Occipital lobe (tissue), 2 donors: Measurements from ENCODE around the gene SCAMP3. TPM values are rescaled to one million over a fixed set of nuclear protein-coding genes. Genes with fewer than 3 reads are reported as not detected.
"Not testable (repeated sequence)": the region's sequence is repeated elsewhere in the genome, so short reads cannot be mapped to it uniquely, and the experiment has no call there.

Source experiments
- DNase-seq: peaks from one replicate; lab custom pipeline; 2025; lab: John Stamatoyannopoulos, UW
- total RNA-seq: library from RNA; depleted of rRNA; stranded (reverse); fragments of >200 nt; gene quantifications from one replicate; pipeline ENCODE4 v1.2.3, GENCODE V29; 2014

The SCAMP3 gene
- total RNA-seq, 1 donor from 2014 or later = 19.5 TPM

DNA sequence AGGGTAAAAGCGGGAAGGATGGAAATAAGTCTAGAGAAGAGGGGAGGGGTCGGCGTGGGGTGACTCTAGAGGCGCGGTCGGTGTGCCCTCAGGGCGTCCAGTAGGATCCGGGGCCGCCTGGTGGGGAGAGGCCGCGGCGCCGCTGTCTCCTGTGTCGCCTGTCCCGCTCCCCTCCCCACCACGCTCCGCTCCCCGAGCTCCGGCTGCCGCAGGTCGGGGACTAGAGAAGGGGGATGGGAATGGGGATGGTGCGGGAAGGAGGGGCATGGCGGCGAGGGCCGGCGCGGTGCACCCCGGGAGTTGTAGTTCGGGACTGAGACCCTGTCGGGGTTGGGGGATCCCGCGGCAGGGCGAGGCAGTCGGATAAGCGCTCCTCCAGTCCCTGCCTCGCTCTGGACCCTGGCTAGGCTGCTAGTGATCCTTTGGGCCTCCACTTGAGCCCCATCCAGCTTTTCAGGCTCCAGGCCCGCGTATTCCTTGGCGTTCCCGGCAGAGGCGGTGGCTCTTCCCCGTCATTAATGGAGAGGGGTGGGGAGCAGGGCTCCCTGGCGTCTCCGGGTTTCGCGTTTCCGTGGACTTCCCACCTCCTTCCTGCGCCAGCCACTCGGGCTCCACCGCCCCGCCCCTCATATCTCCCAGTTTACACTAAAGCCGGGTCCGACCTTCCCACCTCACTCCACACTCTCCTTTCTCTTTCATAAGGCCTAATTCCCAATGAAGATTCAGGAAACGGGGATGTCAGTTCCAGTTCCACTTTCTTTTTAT is 6.7 kb downstream of the SCAMP3 start, which contains the start of gene ENTREP3:
Gene ENTREP3 (minus strand): TSS at position 241 of the 765 bp plus-strand sequence. CDS start 606 bp downstream, outside the sequence.
- DNase-seq = peak; percentile 82

DNA sequence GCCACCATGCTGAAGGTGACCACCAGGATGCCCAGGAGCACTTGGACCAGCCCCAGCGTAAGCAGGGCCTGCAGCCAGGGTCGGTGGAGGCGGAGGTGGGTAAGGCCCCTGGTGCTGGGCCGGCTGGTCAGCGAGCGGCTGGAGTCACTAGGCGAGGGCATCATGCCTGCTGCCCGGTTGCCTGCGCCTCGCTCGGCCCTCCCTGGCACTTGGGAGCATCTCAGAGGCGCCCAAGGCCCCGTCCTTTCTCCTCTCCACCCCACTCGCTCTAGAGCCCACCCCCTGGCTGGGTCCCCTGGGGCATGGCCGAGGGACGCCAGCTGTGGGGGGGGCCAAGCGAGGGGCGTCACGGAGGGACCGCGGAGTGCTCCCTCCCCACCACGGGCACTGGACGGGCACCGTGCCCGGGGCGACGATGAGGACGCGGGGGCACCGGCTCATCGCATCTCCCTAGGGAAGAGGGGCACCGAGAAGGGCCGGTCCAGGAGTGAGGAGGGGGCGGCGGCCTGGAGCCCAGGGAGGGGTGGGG is 7.4 kb downstream of the SCAMP3 start:
- no peak for DNase-seq

DNA sequence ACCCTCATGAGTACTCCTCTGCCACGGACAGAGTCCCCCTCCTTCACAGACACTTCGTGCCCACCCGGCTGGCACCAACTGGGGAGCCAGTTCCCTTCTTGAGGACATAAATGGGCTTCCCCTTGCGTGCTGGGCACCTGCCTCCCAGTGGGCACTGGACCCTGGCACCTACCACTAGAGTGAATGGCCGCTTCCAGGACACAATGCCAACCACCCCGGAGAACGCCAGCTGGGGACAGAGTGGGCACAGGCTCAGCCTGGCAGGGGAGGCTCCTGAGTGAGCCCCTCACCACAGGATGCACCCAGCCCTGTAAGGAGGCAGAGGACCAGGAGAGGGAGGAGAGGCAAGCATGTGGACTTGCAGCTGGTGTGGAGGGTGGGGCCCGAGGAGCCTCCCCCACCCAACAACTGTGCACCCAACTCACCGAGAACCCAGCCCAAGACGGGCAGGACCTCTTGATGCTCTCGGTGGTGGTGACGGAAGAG is 7.9 kb downstream of the SCAMP3 start:
- DNase-seq = no peak

DNA sequence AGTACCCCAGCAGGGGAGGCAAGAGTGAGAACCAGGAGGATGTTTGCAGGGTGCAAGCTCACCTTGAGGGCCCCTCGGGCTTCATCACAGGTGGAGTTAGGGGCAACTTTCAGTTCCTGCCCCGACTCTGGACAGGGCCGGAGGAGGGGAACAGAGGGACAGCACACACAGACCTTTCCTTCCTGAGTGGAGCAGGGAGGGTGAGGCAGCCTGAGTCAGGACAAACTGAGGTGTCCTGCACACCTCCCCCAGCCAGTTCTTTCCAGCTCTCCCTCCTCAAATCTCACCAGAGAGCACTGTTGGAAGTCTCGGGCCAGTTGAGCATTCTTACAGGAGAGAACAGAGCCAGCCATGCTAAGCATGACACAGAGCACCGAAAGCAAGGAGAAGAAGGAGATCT is 8.4 kb downstream of the SCAMP3 start:
- DNase-seq = no peak

DNA sequence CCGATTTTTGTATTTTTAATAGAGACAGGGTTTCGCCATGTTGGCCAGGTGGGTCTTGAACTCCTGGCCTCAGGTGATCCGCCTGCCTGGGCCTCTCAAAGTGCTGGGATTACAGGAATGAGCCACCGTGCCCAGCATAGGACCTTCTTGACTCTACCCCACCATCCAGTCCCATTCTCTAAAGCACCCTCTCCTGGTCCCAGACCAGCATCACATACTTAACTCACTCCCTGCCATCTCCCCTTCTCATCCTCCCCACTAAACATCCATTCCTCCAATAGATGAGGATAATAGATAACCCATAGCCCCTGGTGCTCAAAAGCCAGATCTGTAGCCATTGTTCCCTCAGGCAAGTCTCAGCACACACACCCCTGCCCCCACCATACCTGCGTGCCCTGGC is 9.0 kb downstream of the SCAMP3 start:
- no peak for DNase-seq

DNA sequence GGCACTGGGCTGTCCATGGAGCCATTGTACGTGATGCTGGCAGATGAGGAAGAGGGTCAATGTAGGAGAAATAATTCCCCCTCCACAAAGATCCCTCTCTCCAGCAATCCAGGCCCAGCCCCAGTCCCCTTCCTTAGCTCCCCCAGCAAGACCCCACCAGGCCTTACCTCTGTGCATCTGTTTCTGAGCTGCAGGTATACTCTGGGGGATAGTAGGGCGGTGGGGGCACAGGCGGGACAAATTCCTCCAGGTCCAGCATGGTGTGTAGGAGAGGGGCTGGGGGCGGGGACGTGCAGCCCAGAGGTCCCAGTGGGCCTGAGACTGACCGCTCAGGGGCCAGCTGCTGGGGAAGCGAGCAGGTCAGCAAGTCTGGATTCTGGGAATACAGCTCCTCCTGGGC is 10.6 kb downstream of the SCAMP3 start:
- no peak for DNase-seq

DNA sequence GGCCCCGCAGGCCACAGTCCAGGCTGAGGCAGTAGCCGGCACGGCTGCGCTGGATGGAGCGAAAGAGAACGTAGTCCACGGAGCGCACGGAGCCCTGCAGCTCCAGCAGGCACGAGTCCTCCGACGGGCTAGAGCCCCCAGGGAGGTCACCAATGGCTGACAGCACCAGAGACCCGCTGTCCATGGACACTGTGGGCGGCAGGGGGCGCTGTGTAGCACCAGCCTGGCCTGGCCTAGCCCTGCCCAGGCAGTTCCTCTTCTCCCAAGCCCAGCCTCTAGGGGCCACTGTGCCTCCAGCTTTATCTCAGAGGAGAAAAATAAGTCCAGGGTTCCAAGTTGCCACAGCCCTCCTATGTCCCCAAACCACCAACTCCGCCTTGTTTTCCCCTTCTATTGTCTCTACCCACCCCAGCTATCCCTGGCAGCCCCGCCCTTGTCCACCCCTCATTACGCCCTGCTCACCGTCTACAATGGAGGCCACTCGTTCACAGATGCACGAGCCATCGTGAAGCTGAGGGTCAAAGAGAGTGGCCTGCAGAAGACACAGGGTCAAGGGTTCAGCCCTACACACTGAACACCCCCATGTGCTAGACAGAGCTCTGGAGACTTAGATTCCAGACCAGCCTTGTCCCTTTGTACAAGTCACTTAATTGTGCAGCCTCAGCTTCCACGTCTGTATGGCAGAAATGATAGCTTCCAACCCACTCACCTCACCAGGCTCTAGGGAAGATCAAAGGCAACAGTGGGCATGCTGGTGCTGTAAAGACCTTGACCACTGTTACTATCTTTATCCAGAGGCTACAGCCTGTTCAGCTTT is 11.3 kb downstream of the SCAMP3 start:
- peak; percentile 86 for DNase-seq

DNA sequence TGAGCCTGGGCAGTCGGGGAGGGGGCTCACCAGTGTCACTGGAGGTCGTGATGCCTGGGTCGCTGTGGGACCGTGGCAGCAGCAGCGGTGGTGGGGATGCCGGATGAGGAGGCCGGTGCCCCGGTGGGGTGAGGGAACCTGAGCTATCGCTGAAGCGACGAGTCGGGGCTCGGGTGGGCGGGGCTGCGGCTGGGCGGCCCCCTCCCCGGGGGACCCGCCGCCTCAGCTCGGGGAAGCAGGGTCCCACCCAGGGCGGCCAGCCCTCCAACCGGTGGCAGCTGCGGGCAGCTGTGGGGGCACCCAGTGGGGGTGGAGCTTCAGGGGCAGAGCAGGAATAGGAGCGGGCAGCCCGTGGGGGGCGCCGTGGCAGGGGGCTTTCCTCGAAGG is 11.9 kb downstream of the SCAMP3 start:
- no peak for DNase-seq

DNA sequence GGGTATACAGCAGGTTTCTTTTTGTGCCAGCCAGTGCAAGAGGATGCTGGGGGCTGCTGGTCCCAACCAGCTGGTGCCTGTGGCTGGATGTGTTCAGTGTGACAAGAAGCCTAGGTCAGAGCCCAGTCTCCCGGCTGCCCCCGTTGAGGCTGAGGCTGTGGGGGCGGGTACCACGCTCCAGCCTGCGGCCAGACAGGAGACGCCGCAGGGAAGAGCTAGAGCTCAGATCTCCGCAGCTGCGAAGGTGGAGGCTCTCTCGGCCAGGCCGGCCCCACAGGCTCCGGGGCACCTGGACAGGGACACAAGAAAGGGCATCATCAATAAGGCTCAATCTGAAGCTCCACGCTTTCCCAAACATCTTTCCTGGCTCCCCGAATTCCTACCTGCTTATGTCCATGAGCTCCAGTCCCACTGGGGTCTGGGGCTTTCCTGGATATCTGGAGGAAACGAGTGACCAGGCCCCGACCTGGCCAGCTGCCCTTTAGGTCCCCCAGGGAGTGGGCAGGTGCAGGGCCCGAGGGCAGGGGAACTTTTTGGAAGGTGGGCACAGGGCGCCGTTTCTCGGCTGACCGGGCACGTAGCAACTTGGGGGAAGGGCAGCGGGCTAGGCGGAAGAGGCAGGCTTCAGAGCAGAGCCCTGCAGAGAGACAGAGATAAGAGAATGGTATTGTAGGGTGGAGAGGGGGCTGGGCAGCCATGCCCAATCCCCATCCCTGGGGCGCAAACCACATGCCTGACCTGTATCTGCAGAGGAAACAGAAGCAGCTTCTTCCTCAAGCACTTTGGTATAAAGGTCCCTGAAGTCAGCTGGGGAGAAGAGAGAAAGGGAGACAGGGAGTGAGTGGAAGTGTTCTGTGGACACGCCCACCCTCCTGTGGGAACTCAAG is 14.2 kb downstream of the SCAMP3 start:
- DNase-seq = no peak

DNA sequence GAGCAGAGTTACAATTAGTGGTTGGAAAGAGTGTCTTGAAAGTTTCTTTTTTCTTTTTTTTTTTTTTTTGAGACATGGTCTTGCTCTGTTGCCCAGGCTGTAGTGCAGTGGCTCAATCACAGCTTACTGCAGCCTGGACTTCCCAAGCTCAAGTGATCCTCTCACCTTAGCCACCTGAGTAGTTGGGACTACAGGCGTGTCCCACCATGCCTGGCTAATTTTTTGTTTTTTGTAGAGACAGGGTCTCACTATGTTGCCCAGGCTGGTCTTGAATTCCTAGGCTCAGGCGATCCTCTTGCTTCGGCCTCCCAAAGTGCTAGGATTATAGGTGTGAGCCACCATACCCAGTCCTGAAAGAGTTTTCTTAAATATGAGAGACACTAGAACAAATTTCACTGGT is 15.4 kb downstream of the SCAMP3 start:
- DNase-seq = not testable (repeated sequence)

DNA sequence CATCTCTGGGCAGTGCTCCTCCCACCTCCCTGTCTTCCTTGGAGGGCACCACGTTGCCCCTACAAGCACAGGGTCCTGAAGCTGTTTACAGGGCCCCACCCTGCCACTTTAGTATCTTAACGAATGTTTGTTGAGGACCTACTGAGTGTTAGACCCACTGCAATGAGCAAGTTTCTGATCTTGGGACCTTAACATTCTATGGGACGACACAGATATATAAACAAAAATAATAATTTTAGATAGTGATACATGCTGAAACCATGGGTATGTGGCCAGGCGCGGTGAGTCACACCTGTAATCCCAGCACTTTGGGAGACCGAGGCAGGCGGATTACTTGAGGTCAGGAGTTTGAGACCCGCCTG is 17.0 kb downstream of the SCAMP3 start:
- no peak for DNase-seq

DNA sequence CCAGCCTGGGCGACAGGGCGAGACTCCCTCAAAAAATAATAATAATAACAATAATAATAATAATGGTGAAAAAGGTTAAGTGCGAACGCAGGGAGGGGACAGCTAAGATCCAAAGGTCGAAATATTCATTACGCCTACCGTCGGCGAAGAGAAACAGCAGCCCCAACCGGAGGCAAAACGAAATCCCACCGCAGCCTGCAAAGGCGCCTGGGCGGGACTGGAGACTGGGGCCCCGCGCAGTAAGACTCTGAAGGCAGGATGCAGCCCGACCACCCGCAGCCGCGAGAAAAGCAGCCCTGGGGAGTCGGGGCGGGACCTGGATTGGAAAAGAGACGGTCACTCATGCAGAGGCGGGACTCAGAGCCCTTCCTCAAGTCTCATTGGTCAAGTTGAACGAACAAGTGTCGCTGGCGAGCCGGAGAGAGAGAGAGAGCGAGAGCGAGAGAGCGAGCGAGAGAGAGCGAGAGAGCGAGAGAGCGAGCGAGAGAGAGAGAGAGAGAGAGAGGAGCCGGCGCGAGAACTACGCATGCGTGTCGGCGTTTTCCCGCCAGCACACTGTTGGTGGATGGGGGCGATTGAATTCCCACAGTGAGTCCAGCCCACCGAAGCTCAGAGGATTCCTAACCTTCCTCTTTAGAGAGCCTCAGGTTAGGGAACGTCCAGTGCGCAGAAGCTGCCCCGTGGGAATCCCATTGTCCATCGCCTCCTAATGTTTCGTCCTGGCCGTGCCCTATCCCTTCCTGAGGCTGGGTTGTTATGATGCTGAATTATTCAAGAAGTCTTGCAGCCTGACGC is 17.6 kb downstream of the SCAMP3 start:
- peak; percentile 98 for DNase-seq

DNA sequence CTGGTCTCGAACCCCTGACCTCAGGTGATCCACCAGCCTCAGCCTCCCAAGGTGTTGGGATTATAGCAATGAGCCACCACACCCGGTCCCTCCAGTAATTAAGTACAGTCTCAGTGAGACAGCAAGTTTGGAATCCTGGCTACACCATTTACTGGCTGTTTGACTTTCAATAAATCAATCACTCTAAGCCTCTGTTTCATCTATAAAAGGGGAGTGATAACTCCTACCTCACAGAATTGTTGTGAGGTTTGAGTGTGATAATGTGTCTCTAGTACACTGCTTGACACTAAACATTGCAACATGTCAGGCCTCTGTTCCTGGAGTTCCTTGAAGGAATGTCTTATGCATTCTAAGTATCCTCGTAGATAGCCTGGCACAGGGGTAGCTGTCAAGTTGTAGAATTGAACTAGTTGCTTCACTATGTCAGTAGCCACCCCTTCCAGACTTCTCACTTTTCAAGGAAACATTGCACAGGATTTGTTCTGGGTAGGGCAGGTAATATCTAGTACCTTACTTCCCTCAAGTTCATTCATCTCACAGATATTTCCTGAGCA is 19.3 kb downstream of the SCAMP3 start:
- DNase-seq = no peak

DNA sequence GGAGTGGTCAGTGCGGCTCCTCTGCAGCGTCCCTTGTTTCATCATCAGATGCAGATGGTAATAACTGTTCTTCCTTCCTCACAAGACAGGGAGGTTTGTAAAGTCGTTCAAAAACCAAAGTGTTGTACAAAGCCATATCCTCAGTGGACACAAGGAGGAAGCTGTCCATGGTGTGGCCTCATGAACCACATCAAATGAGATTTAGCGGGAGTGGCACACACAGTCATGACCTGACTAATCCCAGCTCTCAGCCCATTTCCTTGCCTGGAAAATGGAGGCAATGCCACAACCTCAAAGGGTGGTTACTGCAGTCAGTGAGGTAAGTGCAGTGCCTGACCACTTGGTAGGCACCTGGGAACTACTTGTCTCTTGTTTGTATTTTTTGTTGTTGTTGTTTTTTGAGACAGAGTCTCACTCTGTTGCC is 20.3 kb downstream of the SCAMP3 start:
- DNase-seq = no peak

DNA sequence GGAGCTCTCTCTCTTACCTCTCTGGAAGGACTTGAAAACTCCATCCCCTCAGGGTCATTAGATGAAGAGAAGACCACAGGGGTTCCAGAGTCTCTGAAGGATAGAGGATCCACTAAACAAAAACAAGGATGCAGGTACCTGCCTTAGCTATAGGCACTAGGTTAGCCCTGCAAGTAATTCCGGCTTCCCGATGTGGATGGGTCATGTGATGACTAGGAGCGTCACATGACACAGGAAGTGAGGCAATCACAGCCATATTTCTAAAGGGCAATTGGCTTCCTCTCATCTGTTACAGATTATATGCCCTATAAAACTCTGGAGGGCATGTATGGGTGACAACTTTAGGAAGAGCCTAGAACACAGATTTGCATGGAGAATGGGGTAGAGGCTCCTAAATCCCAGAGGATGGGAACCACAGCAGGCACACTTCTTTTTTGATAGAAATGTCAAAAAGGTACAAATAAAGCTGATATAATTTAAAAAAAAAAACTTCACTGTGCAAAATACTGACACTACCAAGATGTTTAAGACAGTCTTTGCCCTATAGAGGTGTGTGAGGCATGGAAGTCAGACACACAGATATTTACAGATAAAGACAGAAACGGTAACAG is 21.0 kb downstream of the SCAMP3 start:
- peak; percentile 68 for DNase-seq

DNA sequence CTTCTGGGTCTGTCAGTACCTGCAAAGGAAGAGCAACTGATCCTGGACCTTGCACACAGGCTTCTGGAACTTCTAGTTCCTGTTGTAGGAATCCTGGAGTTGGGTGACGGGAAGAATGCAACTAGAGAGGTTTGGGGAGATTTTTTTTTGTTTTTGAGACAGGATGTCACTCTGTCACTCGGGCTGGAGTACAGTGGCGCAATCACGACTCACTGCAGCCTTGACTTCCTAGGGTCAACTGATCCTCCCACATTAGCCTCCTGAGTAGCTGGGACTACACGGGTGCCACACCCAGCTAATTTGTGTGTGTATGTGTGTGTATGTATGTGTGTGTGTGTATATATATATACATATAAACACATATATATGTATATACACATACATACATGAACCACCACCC is 25.7 kb downstream of the SCAMP3 start:
- no peak for DNase-seq

DNA sequence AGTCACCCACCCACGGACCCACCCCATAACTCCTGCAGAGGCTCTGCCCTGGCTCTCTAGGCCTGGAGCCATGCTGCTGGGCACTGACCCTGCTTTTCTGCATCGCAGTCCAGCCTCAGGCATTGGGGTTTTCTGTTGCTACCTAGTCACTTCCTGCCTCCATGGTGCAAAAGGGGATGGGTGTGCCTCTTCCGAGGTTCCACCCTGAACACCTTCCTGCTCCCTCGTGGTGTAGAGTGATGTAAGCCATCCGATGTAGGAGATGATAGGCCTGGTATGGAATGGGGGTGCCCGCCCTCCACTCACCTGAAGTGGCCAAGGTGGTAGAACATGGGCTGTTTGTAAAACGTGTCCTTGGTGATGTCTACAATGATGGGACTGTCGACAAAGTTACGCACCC is 26.8 kb downstream of the SCAMP3 start:
- not testable (repeated sequence) for DNase-seq

DNA sequence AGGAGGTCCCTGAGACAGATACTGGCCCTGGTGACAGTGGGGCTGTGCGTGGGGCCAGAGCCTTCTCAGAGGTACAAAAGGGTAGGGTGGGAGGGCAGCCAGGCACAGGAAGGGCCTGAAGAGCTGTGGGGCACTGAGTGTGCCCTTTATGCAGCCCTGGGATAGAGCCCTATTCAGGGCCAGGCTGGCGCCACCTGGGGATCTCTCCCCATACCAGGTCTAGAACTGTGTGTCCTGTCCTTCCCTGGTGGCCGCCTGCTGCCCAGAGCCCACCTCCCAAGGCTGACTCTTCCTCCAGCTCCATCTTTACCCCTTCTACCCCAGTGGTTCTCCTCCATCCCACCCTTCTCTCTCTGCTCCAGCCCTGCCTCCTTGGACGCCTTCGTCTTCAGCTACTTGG is 28.7 kb downstream of the SCAMP3 start:
- DNase-seq = not testable (repeated sequence)
